Subcutaneous adipose tissue (tissue), 4 donors: ENCODE data around the gene CTNNBIP1. TPM values are rescaled to one million over a fixed set of nuclear protein-coding genes. Genes with fewer than 3 reads are reported as not detected.

Experiments
- CTCF ChIP-seq: fragments of 450-650 bp; IDR thresholded peaks from one replicate; pipeline ENCODE4 v1.5.1; 2016; ENCODE audit warnings: low read depth, mild to moderate bottlenecking, control low read depth, antibody characterized with exemption, moderate library complexity
- total RNA-seq, 4 donors: library from RNA; depleted of rRNA; stranded (reverse); fragments of >200 nt; gene quantifications; one replicate each; pipeline ENCODE4 v1.1.0, GENCODE V29; 2016

The CTNNBIP1 gene
- total RNA-seq, 4 donors from 2014 or later: 10.8 to 45.2 (median 17.1) TPM

GRCh38 chr1:9883585-9884449, 26.3 kb downstream of the CTNNBIP1 start:
- no peak for TF ChIP-seq CTCF

GRCh38 chr1:9882945-9883303, 27.1 kb downstream of the CTNNBIP1 start:
- no peak for TF ChIP-seq CTCF

GRCh38 chr1:9882296-9882944, 27.6 kb downstream of the CTNNBIP1 start:
- TF ChIP-seq CTCF: no peak

- no peak for TF ChIP-seq CTCF
These were observed 28.2 kb downstream of the CTNNBIP1 start for GRCh38 chr1:9881838-9882249.

GRCh38 chr1:9878404-9878803, 31.7 kb downstream of the CTNNBIP1 start:
- no peak for TF ChIP-seq CTCF

GRCh38 chr1:9877962-9878361, 32.1 kb downstream of the CTNNBIP1 start:
- TF ChIP-seq CTCF: no peak

GRCh38 chr1:9875636-9876000, 34.5 kb downstream of the CTNNBIP1 start:
- no peak for TF ChIP-seq CTCF
